Neutrophil (primary cell): ENCODE results near the gene BAZ2B.

ENCODE experiments used
- H3K27ac ChIP-seq: fragments of 200-600 bp; sonication (generic); 2 replicates; pipeline ENCODE4 v1.5.1; 2016; ENCODE audit warnings: mild to moderate bottlenecking, moderate library complexity
- H3K27me3 ChIP-seq: fragments of 200-600 bp; sonication (generic); 2 replicates; pipeline ENCODE4 v1.6.0; 2016; ENCODE audit warnings: mild to moderate bottlenecking
- H3K36me3 ChIP-seq: fragments of 200-600 bp; sonication (generic); 2 replicates; pipeline ENCODE4 v1.5.1; 2017
- H3K4me1 ChIP-seq, 2 experiments: fragments of 200-600 bp in 1 of 2; sonication (generic) in 1 of 2; 1 replicate in 1 of 2; 2 replicates in 1 of 2; pipeline versions ENCODE4 v1.5.1 to v1.6.1; 2013 to 2016; ENCODE audit warnings: low read depth in 1 of 2, low read length in 1 of 2, mild to moderate bottlenecking in 1 of 2, moderate library complexity in 1 of 2; ENCODE audit not compliant: control insufficient read depth in 1 of 2, insufficient read depth in 1 of 2
- H3K4me3 ChIP-seq, 2 experiments: fragments of 200-600 bp in 1 of 2; sonication (generic) in 1 of 2; 1 replicate in 1 of 2; 2 replicates in 1 of 2; pipeline ENCODE4 v1.5.1; 2013 to 2016; ENCODE audit warnings: low read depth in 1 of 2, low read length in 1 of 2, mild to moderate bottlenecking in 1 of 2, moderate library complexity in 1 of 2
- H3K9me3 ChIP-seq: fragments of 200-600 bp; sonication (generic); 2 replicates; pipeline ENCODE4 v1.5.1; 2016
- TF ChIP-seq, protein P1 (sequence below): fragments of 200-600 bp; sonication (generic); IDR thresholded peaks from 2 replicates; pipeline ENCODE4 v1.5.1; 2016; ENCODE audit warnings: antibody characterized with exemption

The BAZ2B gene

GRCh38 chr2:159604159-159604558 is 12.2 kb downstream of the BAZ2B start:
- no peaks in the 10 kb centered on the region for H3K36me3 ChIP-seq
- no peaks in the 10 kb centered on the region for H3K27me3 ChIP-seq
- H3K27ac ChIP-seq, result peak overlapping the region; percentile 82
- no peak overlapping the region for H3K4me3 ChIP-seq
- TF ChIP-seq, protein P1, sequence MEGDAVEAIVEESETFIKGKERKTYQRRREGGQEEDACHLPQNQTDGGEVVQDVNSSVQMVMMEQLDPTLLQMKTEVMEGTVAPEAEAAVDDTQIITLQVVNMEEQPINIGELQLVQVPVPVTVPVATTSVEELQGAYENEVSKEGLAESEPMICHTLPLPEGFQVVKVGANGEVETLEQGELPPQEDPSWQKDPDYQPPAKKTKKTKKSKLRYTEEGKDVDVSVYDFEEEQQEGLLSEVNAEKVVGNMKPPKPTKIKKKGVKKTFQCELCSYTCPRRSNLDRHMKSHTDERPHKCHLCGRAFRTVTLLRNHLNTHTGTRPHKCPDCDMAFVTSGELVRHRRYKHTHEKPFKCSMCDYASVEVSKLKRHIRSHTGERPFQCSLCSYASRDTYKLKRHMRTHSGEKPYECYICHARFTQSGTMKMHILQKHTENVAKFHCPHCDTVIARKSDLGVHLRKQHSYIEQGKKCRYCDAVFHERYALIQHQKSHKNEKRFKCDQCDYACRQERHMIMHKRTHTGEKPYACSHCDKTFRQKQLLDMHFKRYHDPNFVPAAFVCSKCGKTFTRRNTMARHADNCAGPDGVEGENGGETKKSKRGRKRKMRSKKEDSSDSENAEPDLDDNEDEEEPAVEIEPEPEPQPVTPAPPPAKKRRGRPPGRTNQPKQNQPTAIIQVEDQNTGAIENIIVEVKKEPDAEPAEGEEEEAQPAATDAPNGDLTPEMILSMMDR, result no peak
- no peaks in the 10 kb centered on the region for H3K9me3 ChIP-seq
- peaks cover 38 to 39% of the 10 kb centered on the region in 2 experiments for H3K4me1 ChIP-seq

DNA sequence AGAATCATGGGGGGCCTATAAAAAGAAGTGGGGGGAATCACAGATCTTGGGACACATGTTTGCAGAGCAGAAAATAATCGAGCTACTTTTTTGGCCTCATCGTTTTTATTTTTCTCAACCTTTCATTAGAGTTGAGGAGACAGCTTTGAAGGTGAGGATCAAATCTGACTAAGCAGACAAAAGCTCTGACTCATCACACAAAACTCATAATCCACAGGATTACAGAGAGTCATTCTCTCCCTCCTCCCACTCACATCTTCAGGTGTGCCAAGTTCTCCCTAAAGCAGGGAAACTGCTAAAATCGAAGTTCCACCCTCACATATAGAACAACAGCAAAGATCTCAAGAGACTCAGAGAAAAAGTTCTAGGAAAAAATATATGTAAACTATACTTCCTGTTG is 15.6 kb downstream of the BAZ2B start:
- Histone ChIP-seq H3K27ac (peak overlapping the region; percentile 51), H3K4me1 (peaks cover 26 to 33% of the 10 kb centered on the region in 2 experiments), H3K9me3 (no peaks in the 10 kb centered on the region), H3K27me3 (no peaks in the 10 kb centered on the region), H3K4me3 (no peak overlapping the region), H3K36me3 (no peaks in the 10 kb centered on the region)
- TF ChIP-seq, protein P1, result no peak

DNA sequence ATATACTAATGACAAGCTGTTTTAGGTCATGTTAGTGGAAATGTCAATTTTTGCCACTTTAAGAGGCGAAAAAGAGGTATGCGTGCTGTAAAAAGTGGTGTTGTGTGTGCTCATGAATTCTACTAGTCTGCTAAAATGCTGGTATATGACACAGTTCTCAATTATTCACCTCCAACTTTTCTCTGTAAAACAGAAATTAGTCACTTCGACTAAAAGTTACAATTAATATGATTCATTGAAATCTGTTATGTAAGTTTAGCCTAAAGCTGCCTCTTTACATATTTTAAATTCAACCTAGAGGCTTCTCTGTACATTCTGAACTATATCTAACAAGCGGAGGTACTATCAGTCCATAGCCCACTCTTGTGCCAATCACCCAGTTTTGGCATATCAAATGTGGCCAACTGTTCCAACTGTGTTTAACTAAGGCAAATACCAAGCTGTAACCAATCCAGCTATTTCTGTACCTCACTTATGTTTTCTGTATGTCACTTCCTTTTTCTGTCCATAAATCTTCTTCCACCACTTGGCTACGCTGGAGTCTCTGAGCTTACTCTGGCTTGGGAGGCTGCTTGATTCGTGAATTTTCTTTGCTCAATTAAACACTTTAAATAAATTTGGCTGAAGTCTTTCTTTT is 20.8 kb downstream of the BAZ2B start:
- Histone ChIP-seq H3K27ac (peak overlapping the region; percentile 73), H3K4me1 (peaks cover 11 to 25% of the 10 kb centered on the region in 2 experiments), H3K36me3 (no peaks in the 10 kb centered on the region), H3K4me3 (no peak overlapping the region), H3K27me3 (no peaks in the 10 kb centered on the region), H3K9me3 (no peaks in the 10 kb centered on the region)
- TF ChIP-seq, protein P1, result no peak

DNA sequence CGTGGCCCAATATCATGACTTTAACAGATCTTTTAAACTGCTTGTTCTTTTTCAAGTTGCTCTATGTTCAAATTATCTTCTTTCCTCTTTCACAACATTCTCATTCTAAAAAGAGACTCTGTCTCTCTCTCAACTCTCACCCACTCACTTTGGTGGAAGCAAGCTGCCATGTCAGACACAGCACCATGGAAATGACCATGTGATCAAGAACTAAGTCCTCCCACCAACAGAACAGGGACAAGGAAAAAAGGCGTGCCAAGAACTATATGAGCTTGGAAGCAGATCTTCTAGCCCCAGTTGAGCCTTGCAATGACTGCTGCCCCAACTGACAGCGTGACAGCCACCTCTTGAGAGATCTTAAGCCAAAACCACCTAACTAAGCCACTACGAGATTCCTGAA is 23.9 kb downstream of the BAZ2B start:
- Histone ChIP-seq H3K36me3 (no peaks in the 10 kb centered on the region), H3K4me3 (no peak overlapping the region), H3K27me3 (no peaks in the 10 kb centered on the region), H3K4me1 (peaks cover 11 to 25% of the 10 kb centered on the region in 2 experiments), H3K27ac (peak overlapping the region; percentile 60), H3K9me3 (no peaks in the 10 kb centered on the region)
- TF ChIP-seq, protein P1, result no peak

- Histone ChIP-seq H3K27me3 (no peaks in the 10 kb centered on the region), H3K4me3 (no peak overlapping the region), H3K36me3 (no peaks in the 10 kb centered on the region), H3K27ac (peak overlapping the region; percentile 50), H3K4me1 (peaks cover 11 to 25% of the 10 kb centered on the region in 2 experiments), H3K9me3 (no peaks in the 10 kb centered on the region)
- TF ChIP-seq, protein P1, result no peak
Measured at GRCh38 chr2:159591221-159591620, 25.1 kb downstream of the BAZ2B start.
